ENCODE measurements around the gene RCAN1.

- no peak for TF ChIP-seq CTCF (optimal IDR thresholded peaks at IDR 0.05 in 1 of 3, IDR thresholded peaks at IDR 0.05 in 1 of 3, conservative IDR thresholded peaks at IDR 0.05 in 1 of 3; ENCODE audit: extremely low read depth in 1 of 3, insufficient read depth in 2 of 3, low read length in 3 of 3)
- no peak for TF ChIP-seq EZH2 (IDR thresholded peaks at IDR 0.05; ENCODE audit: low read length)
Observed at GRCh38 chr21:34623516-34623915, 8.6 kb upstream of the RCAN1 start.
